Suprapubic skin (tissue), 4 donors: Measurements from ENCODE around the gene FBLIM1. TPM values are rescaled to one million over a fixed set of nuclear protein-coding genes. Genes with fewer than 3 reads are reported as not detected.

ENCODE experiments used
- DNase-seq, 2 donors: peaks; one replicate each; pipeline ENCODE4 v3.0.0-alpha.2; 2019; ENCODE audit warnings: low spot score in 2 of 2
- H3K27ac ChIP-seq: fragments of 200-600 bp; sonication (generic); one replicate; pipeline ENCODE4 v1.5.1; 2019
- H3K27me3 ChIP-seq: fragments of 200-600 bp; sonication (generic); one replicate; pipeline ENCODE4 v1.5.1; 2019
- H3K36me3 ChIP-seq: fragments of 200-600 bp; sonication (generic); one replicate; pipeline ENCODE4 v1.5.1; 2019
- H3K4me1 ChIP-seq: fragments of 200-600 bp; sonication (generic); one replicate; pipeline ENCODE4 v1.5.1; 2019
- H3K4me3 ChIP-seq: fragments of 200-600 bp; sonication (generic); one replicate; pipeline ENCODE4 v1.5.1; 2019; ENCODE audit warnings: mild to moderate bottlenecking
- H3K9me3 ChIP-seq: fragments of 200-600 bp; sonication (generic); one replicate; pipeline ENCODE4 v1.5.1; 2019
- EP300 ChIP-seq: sonication (generic); formaldehyde crosslinking; IDR thresholded peaks from one replicate; pipeline ENCODE4 v1.6.1; 2017; ENCODE audit warnings: antibody characterized with exemption
- POLR2A ChIP-seq, 2 donors: fragments of 450-650 bp; IDR thresholded peaks; one replicate each; pipeline ENCODE4 v1.6.1; 2017; ENCODE audit warnings: antibody characterized with exemption in 2 of 2, mild to moderate bottlenecking in 2 of 2, moderate library complexity in 2 of 2
- POLR2AphosphoS5 ChIP-seq, 3 donors: sonication (generic); formaldehyde crosslinking; IDR thresholded peaks; one replicate each; pipeline ENCODE4 v1.6.1; 2017; ENCODE audit warnings: antibody characterized with exemption in 3 of 3
- WGBS: methylation state at CpG from one replicate; pipeline ENCODE4 v1.1.5; 2018; 5-methylcytosine and 5-hydroxymethylcytosine counted together
- total RNA-seq, 4 donors: library from RNA; depleted of rRNA; stranded (reverse); fragments of >200 nt; gene quantifications; one replicate each; pipeline ENCODE4 v1.1.0, GENCODE V29; 2016
- TF ChIP-seq, protein P1 (sequence below), 2 donors: fragments of 200-600 bp in 1 of 2; fragments of 450-650 bp in 1 of 2; sonication (generic) in 1 of 2; IDR thresholded peaks; one replicate each; pipeline ENCODE4 v1.5.1; 2016 to 2019; ENCODE audit warnings: antibody characterized with exemption in 2 of 2, mild to moderate bottlenecking in 1 of 2, moderate library complexity in 1 of 2

FBLIM1 gene
- total RNA-seq, 4 donors from 2014 or later = 24.7 to 43.0 (median 27.4) TPM

DNA sequence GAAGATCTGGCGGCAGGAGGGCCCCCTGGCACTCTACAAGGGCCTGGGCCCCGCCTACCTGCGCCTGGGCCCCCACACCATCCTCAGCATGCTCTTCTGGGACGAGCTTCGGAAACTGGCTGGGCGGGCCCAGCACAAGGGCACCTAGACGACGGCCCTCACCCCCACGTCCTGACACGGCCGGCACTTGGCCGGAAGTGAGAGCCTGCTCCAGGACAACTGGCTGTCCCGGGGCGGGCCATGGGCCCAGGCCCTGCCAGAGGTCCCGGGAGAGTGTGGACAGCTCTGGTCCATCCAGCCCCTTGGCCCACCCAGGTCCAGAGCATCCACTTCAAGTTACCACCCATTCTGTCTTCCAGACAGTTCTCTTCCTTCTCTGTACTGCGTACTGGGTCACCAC, 19.3 kb upstream of the FBLIM1 start:
- Histone ChIP-seq H3K27ac (no peak overlapping the region), H3K9me3 (no peaks in the 10 kb centered on the region), H3K36me3 (peaks cover 7% of the 10 kb centered on the region), H3K4me1 (peaks cover 43% of the 10 kb centered on the region), H3K4me3 (no peak overlapping the region), H3K27me3 (no peaks in the 10 kb centered on the region)
- TF ChIP-seq, protein P1, sequence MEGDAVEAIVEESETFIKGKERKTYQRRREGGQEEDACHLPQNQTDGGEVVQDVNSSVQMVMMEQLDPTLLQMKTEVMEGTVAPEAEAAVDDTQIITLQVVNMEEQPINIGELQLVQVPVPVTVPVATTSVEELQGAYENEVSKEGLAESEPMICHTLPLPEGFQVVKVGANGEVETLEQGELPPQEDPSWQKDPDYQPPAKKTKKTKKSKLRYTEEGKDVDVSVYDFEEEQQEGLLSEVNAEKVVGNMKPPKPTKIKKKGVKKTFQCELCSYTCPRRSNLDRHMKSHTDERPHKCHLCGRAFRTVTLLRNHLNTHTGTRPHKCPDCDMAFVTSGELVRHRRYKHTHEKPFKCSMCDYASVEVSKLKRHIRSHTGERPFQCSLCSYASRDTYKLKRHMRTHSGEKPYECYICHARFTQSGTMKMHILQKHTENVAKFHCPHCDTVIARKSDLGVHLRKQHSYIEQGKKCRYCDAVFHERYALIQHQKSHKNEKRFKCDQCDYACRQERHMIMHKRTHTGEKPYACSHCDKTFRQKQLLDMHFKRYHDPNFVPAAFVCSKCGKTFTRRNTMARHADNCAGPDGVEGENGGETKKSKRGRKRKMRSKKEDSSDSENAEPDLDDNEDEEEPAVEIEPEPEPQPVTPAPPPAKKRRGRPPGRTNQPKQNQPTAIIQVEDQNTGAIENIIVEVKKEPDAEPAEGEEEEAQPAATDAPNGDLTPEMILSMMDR (IDR thresholded peaks at IDR 0.05) = no peak
- no peak for TF ChIP-seq EP300
- TF ChIP-seq POLR2AphosphoS5 (IDR thresholded peaks at IDR 0.05) = no peak
- no peak for TF ChIP-seq POLR2A (IDR thresholded peaks at IDR 0.05)
- WGBS = 92% methylated on average over 14 of the region's 16 CpGs
- no peak for DNase-seq

GRCh38 chr1:15739745-15740144, 18.9 kb upstream of the FBLIM1 start:
- Histone ChIP-seq H3K9me3 (no peaks in the 10 kb centered on the region), H3K4me1 (peaks cover 38% of the 10 kb centered on the region), H3K4me3 (no peak overlapping the region), H3K27ac (no peak overlapping the region), H3K36me3 (peaks cover 3% of the 10 kb centered on the region), H3K27me3 (no peaks in the 10 kb centered on the region)
- TF ChIP-seq EP300 (no peak), POLR2A (IDR thresholded peaks at IDR 0.05) (no peak)
- TF ChIP-seq, protein P1 (IDR thresholded peaks at IDR 0.05) = no peak
- no peak for DNase-seq
- WGBS = 90% methylated on average over 6 of the region's 7 CpGs

DNA sequence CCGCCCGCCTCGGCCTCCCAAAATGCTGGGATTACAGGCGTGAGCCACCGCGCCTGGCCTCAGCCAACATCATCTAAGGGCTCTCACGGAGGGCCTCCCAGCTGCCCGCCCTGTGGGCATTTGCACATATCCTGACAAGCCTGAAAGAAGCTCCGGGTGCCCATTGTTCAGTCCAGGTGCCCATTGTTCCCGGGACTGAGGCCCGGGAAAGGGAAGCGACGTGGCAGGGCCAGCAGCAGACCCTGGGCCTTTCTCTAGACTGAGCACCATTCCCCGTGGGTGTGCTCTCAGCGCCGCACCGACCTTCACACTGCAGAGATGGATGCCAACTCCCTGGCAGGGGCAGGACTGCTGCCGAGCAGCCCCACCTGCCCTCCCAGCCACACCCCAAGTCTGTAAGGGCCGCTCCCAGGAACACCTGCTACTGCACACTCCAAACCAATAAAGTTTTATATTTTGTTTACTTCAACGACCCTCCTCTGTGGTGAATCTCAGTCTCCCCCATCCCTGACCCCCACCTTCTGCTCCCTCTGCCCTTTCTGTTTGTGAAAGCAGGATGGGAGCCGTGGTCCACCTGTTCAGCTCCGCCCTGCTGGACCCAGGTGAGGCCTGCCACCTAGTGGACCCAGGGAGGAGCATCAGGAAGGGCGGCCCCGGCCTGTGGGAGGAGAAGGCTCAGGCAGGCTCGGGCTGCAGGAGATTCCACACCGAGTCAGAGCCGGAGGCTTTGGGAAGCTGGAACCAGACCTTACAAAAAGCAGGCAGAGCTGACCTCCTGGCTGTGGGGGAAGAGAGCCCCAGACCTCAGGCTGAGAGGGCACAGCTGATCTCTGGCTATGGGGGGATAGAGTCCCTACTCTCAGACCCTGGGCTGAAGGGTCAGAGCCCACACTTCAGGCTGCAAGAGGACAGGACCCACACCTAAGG, 17.4 kb upstream of the FBLIM1 start:
- H3K4me1 ChIP-seq = peaks cover 23% of the 10 kb centered on the region
- H3K27me3 ChIP-seq = no peaks in the 10 kb centered on the region
- no peaks in the 10 kb centered on the region for H3K36me3 ChIP-seq
- no peaks in the 10 kb centered on the region for H3K9me3 ChIP-seq
- TF ChIP-seq EP300 = no peak
- TF ChIP-seq, protein P1 (IDR thresholded peaks at IDR 0.05) = peak; percentile 70 to 84
- TF ChIP-seq POLR2A (IDR thresholded peaks at IDR 0.05) = no peak
- peak in 1 of 3 donors; percentile 38 for TF ChIP-seq POLR2AphosphoS5 (IDR thresholded peaks at IDR 0.05)
- DNase-seq = no peak
- 32% methylated on average over 17 of the region's 27 CpGs for WGBS
- H3K27ac ChIP-seq = no peak overlapping the region
- no peak overlapping the region for H3K4me3 ChIP-seq

DNA sequence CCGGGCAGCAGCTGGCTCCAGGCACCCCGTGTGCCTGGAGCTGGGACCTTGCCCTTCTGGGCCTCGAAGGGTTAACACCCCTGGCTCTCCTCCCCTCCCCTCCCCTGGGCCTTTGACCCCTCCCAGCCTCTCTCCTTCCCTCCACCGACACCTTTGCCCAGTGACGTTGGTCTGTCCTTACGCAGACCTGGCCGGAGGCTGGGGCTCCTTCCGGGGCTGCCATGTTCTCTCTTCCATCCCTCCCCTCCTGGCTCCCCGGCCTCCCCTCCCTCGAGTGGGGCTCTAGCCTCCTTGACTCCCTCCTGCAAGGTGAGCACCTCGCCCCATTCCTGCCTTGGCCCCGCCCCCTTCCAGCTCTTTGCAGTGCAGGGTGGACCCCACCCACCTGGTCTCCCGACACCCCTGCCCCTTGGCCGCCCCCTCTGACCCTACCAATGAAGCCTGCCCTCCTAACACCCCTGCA, 16.2 kb upstream of the FBLIM1 start, which contains the start of gene TMEM82:
Gene TMEM82, plus strand, starts transcription at position 161 of the 463 bp plus-strand sequence. Its CDS starts 61 bp downstream, at position 222.
- Histone ChIP-seq H3K9me3 (no peaks in the 10 kb centered on the region), H3K4me1 (peaks cover 11% of the 10 kb centered on the region), H3K27ac (no peak within 1 kb of the TSS), H3K27me3 (no peaks in the 10 kb centered on the region), H3K36me3 (no peaks in the 10 kb centered on the region), H3K4me3 (no peak within 1 kb of the TSS)
- TF ChIP-seq, protein P1 (IDR thresholded peaks at IDR 0.05) = no peak
- TF ChIP-seq EP300 (no peak), POLR2AphosphoS5 (IDR thresholded peaks at IDR 0.05) (no peak), POLR2A (IDR thresholded peaks at IDR 0.05) (no peak)
- no peak for DNase-seq
- whole genome bisulfite sequencing = 43% methylated on average over 12 of the region's 14 CpGs

GRCh38 chr1:15744122-15744679, 14.4 kb upstream of the FBLIM1 start:
- H3K36me3 ChIP-seq = no peaks in the 10 kb centered on the region
- H3K9me3 ChIP-seq = no peaks in the 10 kb centered on the region
- no peak overlapping the region for H3K27ac ChIP-seq
- no peak for DNase-seq
- WGBS = 71% methylated on average over 5 of the region's 30 CpGs
- H3K27me3 ChIP-seq = no peaks in the 10 kb centered on the region
- H3K4me1 ChIP-seq = peaks cover 11% of the 10 kb centered on the region
- TF ChIP-seq POLR2A (IDR thresholded peaks at IDR 0.05) (no peak), POLR2AphosphoS5 (IDR thresholded peaks at IDR 0.05) (no peak), EP300 (no peak)
- H3K4me3 ChIP-seq = no peak overlapping the region
